Measurements from ENCODE around the gene ATG7.
"Not testable (repeated sequence)": the region's sequence is repeated elsewhere in the genome, so short reads cannot be mapped to it uniquely, and the experiment has no call there.

Gene ATG7

DNA sequence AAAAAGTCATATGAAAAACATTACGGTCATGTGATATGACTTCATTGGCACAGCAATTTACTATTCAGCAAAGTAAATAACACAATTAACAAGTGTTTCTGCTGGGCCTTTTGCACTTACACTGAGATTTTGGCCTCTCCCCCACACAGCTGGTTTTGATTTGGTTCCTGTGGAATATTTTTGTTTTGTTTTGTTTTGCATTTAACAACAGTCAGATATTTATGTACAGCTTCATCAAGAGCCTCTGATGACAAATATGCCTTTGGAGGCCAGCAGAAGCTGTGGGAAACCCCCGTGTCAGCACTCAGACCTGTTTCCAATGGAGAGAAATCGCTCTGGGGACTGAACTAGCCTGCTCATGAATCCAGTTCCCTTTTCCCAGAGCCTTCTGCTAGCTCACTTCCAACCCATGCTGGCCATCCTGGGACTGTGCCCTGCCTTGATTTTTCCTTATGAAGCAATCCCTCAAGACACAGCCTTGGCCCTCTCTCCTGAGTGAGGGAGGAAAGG, 161.9 kb downstream of the ATG7 start:
- DNase-seq (ENCODE audit: low spot score), result no peak
- TF ChIP-seq, protein P1, sequence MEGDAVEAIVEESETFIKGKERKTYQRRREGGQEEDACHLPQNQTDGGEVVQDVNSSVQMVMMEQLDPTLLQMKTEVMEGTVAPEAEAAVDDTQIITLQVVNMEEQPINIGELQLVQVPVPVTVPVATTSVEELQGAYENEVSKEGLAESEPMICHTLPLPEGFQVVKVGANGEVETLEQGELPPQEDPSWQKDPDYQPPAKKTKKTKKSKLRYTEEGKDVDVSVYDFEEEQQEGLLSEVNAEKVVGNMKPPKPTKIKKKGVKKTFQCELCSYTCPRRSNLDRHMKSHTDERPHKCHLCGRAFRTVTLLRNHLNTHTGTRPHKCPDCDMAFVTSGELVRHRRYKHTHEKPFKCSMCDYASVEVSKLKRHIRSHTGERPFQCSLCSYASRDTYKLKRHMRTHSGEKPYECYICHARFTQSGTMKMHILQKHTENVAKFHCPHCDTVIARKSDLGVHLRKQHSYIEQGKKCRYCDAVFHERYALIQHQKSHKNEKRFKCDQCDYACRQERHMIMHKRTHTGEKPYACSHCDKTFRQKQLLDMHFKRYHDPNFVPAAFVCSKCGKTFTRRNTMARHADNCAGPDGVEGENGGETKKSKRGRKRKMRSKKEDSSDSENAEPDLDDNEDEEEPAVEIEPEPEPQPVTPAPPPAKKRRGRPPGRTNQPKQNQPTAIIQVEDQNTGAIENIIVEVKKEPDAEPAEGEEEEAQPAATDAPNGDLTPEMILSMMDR (IDR thresholded peaks at IDR 0.05; ENCODE audit: extremely low read depth, missing control alignments), result no peak

DNA sequence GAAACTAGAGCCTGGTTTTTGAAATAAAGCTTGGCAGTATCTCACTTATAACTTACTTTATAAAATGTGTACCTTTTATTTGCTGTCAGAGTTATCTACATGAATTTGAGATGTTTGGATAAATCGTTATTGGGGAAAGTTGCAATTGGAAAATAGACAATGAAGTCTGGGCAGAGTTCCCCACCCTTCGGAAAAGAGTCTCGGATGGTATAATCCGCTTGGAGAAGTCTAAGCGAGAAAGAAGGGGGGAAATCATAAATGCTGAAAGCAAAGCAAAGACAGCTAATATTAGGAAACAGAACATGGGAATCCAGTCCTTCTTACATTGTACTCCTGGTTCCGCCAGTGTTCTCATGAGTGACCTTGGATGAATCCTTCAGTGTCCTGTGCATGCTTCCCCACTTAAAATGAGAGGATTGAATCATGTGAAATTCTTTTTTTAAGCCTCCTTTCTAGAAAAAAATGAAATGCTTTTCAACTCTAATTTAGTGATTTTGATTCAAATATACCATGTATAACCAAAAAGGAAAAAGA, 162.4 kb downstream of the ATG7 start:
- DNase-seq (ENCODE audit: low spot score), result no peak

DNA sequence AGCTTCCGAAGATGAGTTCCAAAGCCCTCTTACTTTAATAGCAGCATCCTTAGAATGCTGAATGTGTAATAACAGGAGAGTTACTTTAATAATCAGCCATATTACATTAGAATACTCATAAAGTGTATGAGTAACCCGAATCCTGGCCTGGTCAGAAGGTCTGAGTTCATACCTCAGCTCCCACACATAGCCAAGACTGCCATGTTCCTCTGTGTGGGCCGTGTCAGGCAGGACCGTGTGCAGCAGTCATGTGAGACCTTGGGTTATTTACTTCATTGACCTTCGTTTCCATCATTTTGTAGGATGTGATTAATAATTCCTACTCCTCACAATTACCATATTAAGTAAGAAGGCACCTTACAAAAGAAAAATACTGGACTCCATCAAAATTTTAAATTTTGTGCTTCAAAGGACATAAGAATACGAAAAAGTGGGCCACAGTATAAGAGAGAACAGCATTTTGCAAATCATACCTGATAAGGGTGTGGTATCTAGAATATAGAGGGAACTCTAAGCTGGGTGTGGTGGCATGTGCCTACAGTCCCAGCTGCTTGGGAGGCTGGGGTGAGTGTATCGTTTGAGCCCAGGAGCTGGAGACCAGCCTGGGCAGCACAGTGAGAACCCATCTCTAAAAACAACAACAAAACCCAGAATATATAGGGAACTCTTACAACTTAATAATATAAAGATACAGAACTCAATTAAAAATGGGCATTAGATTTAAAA, 163.4 kb downstream of the ATG7 start:
- no peak for DNase-seq (ENCODE audit: low spot score)
- TF ChIP-seq, protein P1 (IDR thresholded peaks at IDR 0.05; ENCODE audit: extremely low read depth, missing control alignments), result no peak

More for the DNA sequence above, 162.4 kb downstream of the ATG7 start:
- TF ChIP-seq, protein P1 (IDR thresholded peaks at IDR 0.05; ENCODE audit: extremely low read depth, missing control alignments), result no peak

DNA sequence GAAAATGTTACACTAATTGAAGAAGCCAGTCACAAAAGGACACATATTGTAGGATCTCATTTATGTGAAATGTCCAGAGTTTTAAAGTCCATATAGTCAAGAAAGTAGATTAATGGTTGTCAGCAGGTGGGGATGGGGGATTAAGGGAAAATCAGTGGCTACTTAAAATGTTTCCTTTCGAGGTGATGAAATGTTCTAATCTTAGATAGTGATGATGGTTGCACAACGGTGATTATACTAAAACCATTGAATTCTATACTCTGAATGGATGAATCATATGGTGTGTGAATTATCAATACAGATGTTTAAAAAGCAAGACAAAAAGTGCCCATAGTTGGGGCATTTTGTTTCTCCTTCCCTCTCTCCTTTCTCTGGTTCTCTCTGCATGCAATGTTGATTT, 164.6 kb downstream of the ATG7 start:
- TF ChIP-seq, protein P1 (IDR thresholded peaks at IDR 0.05; ENCODE audit: extremely low read depth, missing control alignments), result no peak
- DNase-seq (ENCODE audit: low spot score), result no peak

DNA sequence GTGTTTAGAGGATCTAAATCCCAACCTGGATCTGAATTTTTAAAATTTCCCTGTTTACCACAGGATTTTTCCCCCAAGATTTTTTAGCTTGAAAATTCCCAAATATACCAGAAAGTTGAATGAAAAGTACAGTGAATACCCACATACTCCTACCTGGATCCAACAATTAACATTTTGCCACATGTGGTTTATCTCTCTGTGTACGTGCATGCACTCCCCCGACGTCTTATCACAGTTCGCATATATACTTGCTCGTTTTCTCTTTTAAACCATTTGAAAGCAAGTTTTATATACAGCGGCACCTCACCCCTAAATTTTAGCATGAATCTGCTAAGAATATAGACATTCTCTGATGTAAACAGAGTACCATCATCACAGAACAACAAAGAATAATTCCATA, 165.3 kb downstream of the ATG7 start:
- TF ChIP-seq, protein P1 (IDR thresholded peaks at IDR 0.05; ENCODE audit: extremely low read depth, missing control alignments), result no peak
- no peak for DNase-seq (ENCODE audit: low spot score)

DNA sequence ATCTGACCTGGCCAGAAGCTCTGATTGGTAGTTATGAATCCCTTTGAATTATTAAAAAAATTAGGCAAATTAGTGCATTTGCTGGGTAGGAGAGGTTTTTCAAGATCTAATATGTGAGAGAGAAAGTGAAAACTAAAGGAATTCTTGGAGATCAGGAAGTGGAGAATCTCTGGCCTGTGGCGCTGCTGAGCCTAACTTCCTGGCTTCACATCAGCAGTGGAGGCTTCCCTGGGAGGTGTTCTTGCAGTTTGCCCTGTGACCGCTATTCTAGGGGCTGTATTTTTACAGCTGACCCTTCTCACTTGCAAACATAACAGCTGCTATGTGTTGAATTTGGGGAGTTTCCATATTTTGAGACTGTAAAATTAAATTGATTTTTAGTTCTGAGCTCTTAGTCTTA, 166.4 kb downstream of the ATG7 start:
- DNase-seq (ENCODE audit: low spot score), result no peak

DNA sequence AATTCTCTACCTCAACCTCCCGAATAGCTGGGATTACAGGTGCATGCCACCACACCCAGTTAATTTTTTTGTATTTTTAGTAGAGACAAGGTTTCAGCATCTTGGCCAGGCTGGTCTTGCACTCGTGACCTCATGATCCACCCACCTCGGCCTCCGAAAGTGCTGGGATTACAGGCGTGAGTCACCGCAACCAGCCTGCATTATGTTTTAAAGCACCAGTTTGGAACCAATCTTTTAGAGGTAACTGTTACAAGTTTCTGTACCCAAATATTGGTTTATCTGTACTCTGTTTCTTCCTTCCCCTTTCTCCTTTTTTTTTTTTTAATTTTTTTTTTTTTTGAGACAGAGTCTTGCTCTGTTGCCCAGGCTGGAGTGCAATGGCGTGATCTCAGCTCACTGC, 169.1 kb downstream of the ATG7 start:
- not testable (repeated sequence) for DNase-seq (ENCODE audit: low spot score)

More for the DNA sequence above, 166.4 kb downstream of the ATG7 start:
- TF ChIP-seq, protein P1 (IDR thresholded peaks at IDR 0.05; ENCODE audit: extremely low read depth, missing control alignments), result no peak

DNA sequence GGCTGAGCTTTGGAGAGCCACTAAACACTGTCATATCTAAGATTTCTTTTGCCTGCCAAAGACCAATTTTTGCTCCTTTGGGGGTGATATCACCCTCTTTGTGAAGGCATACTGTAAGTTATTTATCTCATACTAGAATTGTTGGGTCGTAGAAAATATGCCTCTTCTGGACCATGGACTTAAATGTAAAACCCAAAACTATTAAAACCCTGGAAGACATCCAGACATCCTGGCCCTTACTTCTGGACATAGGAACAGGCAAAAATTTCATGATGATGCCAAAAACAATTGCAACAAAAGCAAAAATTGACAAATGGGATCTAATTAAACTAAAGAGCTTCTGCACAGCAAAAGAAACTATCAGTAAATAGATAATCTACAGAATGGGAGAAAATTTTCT, 172.2 kb downstream of the ATG7 start:
- TF ChIP-seq, protein P1 (IDR thresholded peaks at IDR 0.05; ENCODE audit: extremely low read depth, missing control alignments), result no peak
- DNase-seq (ENCODE audit: low spot score), result no peak

DNA sequence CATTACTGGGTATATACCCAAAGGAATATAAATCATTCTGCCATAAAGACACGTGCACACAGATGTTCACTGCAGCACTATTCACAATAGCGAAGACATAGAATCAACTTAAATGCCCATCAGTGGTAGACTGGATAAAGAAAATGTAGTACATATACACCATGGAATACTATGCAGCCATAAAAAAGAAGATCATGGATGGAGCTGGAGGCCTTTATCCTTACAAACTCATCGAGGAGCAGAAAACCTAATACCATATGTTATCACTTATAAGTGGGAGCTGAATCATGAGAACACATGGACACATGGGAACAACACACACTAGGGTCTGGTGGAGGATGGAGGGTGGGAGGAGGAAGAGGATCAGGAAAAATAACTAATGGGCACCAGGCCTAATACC, 173.0 kb downstream of the ATG7 start:
- DNase-seq (ENCODE audit: low spot score), result not testable (repeated sequence)
